ENCODE measurements around the gene TES. TPM values are rescaled to one million over a fixed set of nuclear protein-coding genes. Genes with fewer than 3 reads are reported as not detected.

TES gene
- total and polyA plus RNA-seq, 9 of the 15 experiments (the other 6 are each of a cell fraction or from before 2014, with no cell fraction given), result 20.7 to 61.6 (median 53.8) TPM

GRCh38 chr7:116211913-116212596 lies 1.7 kb downstream of the TES start (continued):
- TF ChIP-seq KHSRP (IDR thresholded peaks at IDR 0.05), result no peak
- TF ChIP-seq, protein P1, sequence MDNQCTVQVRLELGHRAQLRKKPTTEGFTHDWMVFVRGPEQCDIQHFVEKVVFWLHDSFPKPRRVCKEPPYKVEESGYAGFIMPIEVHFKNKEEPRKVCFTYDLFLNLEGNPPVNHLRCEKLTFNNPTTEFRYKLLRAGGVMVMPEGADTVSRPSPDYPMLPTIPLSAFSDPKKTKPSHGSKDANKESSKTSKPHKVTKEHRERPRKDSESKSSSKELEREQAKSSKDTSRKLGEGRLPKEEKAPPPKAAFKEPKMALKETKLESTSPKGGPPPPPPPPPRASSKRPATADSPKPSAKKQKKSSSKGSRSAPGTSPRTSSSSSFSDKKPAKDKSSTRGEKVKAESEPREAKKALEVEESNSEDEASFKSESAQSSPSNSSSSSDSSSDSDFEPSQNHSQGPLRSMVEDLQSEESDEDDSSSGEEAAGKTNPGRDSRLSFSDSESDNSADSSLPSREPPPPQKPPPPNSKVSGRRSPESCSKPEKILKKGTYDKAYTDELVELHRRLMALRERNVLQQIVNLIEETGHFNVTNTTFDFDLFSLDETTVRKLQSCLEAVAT (IDR thresholded peaks at IDR 0.05), result 0 out of 4 replicates have a peak, but pooled peaks have one; percentile 34 to 41
- TF ChIP-seq, protein P2, sequence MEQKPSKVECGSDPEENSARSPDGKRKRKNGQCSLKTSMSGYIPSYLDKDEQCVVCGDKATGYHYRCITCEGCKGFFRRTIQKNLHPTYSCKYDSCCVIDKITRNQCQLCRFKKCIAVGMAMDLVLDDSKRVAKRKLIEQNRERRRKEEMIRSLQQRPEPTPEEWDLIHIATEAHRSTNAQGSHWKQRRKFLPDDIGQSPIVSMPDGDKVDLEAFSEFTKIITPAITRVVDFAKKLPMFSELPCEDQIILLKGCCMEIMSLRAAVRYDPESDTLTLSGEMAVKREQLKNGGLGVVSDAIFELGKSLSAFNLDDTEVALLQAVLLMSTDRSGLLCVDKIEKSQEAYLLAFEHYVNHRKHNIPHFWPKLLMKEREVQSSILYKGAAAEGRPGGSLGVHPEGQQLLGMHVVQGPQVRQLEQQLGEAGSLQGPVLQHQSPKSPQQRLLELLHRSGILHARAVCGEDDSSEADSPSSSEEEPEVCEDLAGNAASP (IDR thresholded peaks at IDR 0.05), result no peak
- TF ChIP-seq, protein P3, sequence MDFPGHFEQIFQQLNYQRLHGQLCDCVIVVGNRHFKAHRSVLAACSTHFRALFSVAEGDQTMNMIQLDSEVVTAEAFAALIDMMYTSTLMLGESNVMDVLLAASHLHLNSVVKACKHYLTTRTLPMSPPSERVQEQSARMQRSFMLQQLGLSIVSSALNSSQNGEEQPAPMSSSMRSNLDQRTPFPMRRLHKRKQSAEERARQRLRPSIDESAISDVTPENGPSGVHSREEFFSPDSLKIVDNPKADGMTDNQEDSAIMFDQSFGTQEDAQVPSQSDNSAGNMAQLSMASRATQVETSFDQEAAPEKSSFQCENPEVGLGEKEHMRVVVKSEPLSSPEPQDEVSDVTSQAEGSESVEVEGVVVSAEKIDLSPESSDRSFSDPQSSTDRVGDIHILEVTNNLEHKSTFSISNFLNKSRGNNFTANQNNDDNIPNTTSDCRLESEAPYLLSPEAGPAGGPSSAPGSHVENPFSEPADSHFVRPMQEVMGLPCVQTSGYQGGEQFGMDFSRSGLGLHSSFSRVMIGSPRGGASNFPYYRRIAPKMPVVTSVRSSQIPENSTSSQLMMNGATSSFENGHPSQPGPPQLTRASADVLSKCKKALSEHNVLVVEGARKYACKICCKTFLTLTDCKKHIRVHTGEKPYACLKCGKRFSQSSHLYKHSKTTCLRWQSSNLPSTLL (IDR thresholded peaks at IDR 0.05), result no peak
- TF ChIP-seq RB1 (IDR thresholded peaks at IDR 0.05; ENCODE audit: low read depth), result no peak
- TF ChIP-seq KLF1 (tag; IDR thresholded peaks at IDR 0.05), result no peak
- no peak for TF ChIP-seq HLTF (IDR thresholded peaks at IDR 0.05)
- TF ChIP-seq RBFOX2 (IDR thresholded peaks at IDR 0.05; ENCODE audit: low read depth, low read length), result peak; percentile 76
- TF ChIP-seq, protein P4, sequence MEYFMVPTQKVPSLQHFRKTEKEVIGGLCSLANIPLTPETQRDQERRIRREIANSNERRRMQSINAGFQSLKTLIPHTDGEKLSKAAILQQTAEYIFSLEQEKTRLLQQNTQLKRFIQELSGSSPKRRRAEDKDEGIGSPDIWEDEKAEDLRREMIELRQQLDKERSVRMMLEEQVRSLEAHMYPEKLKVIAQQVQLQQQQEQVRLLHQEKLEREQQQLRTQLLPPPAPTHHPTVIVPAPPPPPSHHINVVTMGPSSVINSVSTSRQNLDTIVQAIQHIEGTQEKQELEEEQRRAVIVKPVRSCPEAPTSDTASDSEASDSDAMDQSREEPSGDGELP (CRISPR knock-in tag; IDR thresholded peaks at IDR 0.05; ENCODE audit: borderline replicate concordance), result no peak
- no peak for TF ChIP-seq TARDBP (IDR thresholded peaks at IDR 0.05)
- peak; percentile 51 for TF ChIP-seq NEUROD1 (IDR thresholded peaks at IDR 0.05; ENCODE audit: borderline replicate concordance, low read depth, low read length, partially characterized antibody)
- TF ChIP-seq, protein P5, sequence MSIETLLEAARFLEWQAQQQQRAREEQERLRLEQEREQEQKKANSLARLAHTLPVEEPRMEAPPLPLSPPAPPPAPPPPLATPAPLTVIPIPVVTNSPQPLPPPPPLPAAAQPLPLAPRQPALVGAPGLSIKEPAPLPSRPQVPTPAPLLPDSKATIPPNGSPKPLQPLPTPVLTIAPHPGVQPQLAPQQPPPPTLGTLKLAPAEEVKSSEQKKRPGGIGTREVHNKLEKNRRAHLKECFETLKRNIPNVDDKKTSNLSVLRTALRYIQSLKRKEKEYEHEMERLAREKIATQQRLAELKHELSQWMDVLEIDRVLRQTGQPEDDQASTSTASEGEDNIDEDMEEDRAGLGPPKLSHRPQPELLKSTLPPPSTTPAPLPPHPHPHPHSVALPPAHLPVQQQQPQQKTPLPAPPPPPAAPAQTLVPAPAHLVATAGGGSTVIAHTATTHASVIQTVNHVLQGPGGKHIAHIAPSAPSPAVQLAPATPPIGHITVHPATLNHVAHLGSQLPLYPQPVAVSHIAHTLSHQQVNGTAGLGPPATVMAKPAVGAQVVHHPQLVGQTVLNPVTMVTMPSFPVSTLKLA (conservative IDR thresholded peaks at IDR 0.05), result peak in 1 of 2 experiments; percentile 24; a peak in 1 of 4 replicates
- 0 out of 2 replicates have a peak, but pooled peaks have one; percentile 9 for TF ChIP-seq SP1 (CRISPR knock-in tag; IDR thresholded peaks at IDR 0.05)
- no peak for TF ChIP-seq BDP1 (IDR thresholded peaks at IDR 0.05; ENCODE audit: insufficient read depth, insufficient read length)
- no peak for TF ChIP-seq ZSCAN32 (CRISPR knock-in tag; IDR thresholded peaks at IDR 0.05)
- no peak for TF ChIP-seq U2AF1 (optimal IDR thresholded peaks at IDR 0.05; ENCODE audit: low read depth, low read length)
- 0 out of 2 replicates have a peak, but pooled peaks have one; percentile 15 for TF ChIP-seq FOXM1 (IDR thresholded peaks at IDR 0.05; ENCODE audit: low read depth)
- no peak for TF ChIP-seq FOXM1 (CRISPR knock-in tag; IDR thresholded peaks at IDR 0.05; ENCODE audit: low read depth)

All from K562 (cell line).